GM19328 (cell line): Measurements from ENCODE around the gene IGFN1.
"Not testable (repeated sequence)": the region's sequence is repeated elsewhere in the genome, so short reads cannot be mapped to it uniquely, and the experiment has no call there.

Experiments
- ATAC-seq: cut with Tn5 transposase; IDR thresholded peaks from one replicate; pipeline ENCODE4 v1.9.1; 2021; ENCODE audit warnings: mild to moderate bottlenecking, moderate library complexity; ENCODE audit not compliant: unreplicated experiment

The IGFN1 gene

DNA sequence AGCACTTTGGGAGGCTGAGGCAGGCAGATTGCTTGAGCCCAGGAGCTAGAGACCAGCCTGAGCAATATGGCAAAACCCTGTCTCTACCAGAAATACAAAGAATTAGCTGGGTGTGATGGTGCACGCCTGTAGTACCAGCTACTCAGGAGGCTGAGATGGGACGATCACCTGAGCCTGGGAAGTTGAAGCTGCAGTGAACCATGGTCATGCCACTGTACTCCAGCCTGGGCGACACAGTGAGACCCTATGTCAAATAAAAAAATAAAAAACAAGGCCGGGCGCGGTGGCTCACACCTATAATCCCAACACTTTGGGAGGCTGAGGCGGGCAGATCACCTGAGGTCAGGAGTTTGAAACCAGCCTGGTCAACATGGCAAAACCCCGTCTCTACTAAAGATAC lies 27.6 kb upstream of the IGFN1 start:
- ATAC-seq = not testable (repeated sequence)

DNA sequence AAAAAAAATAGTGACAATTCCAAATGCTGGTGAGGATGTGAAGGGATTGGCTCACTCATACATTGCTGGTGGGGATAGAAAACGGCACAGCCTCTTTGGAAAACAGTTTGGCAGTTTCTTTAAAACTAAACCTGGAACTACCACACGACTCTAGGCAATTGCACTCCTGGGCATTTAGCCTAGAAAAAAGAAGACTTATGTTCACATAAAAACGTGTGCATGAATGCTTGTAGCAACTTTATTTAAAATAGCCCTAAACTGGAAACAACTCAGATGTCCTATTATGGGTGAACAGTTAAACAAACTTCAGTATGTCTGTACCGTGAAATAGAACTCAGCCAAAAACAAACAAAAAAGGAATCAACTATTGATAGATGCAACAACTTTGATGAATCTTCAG lies 26.9 kb upstream of the IGFN1 start:
- no peak for ATAC-seq

DNA sequence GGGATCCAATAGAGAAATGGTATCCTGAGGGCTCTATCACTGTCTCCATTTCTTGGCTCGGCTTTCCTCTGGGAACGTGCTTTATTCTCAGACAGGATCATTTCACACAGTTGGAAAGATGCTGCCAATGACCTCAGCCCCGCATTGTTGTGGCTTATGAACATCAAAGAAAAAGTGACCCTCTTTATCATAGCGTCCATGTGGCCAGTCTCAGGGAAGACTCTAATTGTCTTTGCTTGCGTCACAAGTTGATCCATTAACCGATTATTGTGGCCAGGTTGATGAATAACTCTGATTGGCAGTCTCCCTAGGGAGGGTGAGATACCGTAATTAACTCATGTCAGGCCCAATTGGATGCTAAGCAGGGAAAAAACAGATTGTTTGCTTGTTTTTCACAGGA lies 26.0 kb upstream of the IGFN1 start:
- ATAC-seq = no peak

DNA sequence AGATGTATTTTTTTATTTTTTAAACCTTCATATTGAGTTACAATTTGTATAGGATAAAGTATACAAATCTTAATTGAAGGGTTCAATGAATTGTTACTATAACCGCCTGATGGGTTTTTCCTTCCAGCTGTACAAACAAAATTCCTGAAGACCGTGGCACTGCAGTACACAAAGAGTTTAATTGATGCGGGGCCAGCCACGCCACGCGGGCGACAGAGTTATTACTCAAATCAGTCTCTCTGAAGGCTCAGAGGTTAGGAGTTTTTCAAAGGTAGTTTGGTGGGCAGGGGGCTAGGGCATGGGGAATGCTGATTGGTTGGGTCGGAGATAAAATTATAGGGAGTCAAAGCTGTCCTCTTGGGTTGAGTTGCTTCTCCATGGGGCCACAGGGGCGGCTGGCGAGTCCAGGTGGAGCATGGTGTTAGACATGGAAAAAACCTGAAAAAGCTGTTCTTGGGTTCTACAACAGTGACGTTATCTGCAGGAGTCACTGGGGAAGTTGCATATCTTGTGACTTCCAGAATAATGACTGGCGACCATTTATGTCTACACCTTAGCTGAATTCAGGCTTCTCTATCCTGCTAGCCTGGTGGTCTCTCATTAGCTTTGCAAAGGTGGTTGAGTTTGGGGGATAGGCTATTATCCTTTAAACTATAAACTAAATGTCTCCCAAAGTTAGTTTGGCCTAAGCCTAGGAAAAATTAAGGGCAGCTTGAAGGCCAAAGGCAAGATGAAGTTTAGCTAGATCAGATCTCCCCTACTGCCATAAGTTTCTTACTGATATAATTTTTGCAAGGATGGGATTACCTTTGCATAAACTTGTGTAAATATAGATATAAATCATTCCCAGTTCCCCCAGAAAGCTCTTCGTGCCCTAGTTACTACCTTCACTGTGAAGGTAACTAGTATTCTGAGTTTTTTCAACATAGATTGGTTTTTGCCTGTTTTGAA lies 23.3 kb upstream of the IGFN1 start:
- no peak for ATAC-seq

DNA sequence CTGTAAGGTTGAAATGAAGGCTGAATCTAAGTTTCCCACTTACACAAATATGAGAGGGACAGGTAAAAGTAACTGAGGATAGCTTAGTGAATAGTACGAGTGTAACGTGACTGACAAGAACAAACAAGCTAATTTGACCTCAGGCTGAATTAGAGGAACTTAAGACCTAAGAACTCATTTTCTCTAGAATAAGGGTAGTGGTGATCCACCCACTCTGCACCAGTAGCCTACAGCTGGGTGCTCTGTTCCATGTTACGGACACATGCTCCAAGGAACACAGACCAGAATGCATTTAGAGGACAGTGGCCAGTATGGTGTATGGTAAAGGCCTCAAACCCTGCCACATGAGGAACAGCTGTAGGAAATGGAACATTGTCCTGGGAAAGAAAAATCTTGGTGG lies 21.4 kb upstream of the IGFN1 start:
- ATAC-seq = no peak

DNA sequence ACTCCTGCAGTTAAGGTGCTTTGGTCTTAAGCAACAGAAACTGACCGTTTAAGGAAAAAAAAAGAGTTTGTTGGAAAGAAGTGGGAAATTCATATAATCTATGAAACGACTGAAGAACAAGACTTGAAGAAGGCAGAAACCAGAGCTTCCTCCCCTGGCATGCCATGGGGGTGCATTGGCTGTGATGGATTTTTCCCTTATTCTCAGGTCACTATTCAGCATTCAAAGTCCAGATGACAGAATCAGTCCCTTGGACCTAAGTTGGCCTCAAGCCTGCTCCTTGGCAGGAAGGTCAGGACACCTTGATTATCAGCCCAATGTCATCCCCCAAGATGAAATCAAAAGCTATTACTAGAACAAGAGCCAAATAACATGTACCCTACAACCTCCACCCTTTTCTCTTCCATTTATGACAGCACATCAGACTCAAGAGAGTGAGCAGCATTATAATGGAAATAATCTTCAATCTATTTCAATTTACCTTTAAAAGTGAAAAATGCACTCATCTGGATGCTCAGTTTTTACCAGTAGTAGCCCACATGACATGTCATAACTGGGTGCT lies 20.6 kb upstream of the IGFN1 start:
- no peak for ATAC-seq

DNA sequence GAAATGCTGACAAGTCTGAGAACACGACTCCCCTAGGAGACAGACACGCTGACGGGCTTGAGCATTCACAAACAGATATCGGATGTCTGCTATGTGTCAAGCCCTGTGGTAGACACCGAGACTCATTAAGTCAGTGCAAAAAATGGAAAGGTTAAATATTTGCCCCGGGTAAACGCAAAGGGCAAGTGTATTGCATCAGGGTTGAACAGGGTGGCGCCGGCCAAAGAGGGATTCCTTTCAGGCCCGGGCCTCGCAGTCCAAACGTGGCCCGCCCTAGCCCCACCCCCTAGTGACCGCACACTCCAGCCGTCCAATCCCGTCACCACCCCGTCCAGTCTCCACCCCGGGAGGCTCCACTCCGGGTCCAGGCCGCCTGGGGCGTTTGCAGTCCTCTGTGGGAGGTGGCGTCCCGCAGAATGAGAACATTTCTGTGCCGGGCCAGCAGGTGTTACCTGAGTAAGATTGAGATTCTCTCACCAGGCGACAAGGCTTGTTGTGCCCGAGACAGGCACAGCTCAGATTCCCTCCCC lies 20.0 kb upstream of the IGFN1 start:
- ATAC-seq = peak; percentile 92

DNA sequence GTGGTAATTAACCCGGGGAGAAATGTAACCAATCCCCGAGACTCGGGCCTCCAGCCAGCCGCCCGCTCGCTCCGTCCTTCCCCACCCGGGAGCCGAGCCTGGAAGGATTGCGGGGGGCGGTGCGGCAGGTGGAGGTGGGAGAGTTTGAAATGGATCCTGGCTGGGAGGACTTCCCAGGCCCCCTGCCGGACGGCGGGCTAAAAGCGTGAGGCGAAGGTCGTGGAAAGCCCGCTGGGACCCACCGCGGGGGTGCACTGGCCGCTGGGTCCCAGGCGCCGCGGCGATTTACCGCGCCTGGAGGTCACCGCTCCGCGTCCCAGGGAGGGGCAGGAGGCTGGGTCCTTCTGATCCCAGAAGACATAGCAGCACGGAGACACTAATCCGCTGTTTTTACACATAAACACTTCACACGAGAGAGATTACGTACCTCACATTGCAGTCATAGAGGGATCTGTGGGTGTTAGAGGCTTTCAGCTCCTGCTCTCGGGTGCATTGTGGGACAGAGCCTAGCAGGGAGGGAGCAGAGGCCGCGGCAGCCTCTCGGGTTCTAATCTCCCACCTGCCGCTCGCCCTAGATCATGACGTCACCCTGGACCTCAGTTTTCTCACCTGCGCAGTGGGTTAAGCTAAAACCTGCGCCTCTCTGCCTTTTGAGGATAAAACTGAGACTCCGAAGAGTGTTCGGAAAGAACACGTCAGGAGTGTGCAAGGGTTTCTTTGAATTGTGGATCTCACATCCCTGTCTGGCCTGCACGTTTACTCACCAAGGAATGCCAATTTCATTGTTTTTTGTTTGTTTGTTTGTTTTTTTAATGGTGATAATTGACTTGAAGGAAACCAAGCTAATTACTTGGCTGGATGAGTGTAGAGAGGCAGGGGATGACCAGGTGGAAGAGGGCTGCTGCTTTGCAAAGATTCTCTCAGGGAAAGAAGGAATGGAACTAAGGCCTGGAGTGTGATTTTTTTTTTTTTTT lies 19.3 kb upstream of the IGFN1 start:
- peak; percentile 52 for ATAC-seq

DNA sequence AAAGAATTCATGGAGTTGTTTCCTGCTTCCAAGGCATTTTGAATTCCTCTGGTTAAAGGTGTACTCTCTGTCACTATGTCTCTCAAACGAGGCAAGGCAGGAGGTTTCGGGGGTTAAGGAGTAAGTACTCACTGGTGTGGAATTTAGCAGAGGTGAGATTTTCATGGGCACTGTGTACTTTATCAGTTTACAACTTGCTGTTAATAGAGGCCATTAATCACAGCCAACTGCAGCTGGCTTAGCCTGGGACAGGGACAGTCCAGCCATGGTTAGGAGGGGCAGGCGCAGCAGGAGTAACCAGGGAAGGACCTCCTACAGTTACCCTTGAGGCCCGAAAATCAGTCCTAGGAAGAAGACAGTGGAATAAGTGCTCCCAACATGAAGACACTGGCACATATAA lies 18.3 kb upstream of the IGFN1 start:
- no peak for ATAC-seq

DNA sequence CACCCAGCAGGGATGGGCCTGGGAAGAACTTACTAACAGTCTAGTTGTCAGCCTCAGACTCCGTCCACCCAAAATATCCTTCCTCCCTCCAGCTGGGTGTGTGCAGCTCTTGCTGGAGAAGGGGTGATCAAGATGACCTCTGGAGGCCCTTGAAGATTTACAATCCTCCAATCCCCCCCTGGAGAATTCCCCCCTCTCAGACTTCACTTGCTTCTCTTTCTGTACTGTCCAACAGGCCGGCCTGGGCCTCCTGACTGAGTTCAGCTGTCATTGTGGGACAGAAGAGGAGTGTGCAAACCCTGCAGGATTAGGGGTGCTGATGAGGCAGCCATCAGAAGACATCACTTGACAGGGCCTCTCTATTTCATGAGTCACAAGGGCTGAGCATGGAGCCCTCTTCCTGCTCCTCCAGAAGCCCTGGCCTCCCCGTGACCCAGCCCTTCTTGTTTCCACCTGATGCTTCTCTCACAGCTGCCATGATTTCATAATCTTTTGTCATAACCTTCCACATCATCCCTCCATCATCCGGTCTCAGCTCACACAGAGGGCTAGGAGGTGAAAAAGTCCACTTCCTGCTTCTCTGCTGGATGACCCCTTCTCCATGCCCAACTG lies 17.5 kb upstream of the IGFN1 start:
- no peak for ATAC-seq

DNA sequence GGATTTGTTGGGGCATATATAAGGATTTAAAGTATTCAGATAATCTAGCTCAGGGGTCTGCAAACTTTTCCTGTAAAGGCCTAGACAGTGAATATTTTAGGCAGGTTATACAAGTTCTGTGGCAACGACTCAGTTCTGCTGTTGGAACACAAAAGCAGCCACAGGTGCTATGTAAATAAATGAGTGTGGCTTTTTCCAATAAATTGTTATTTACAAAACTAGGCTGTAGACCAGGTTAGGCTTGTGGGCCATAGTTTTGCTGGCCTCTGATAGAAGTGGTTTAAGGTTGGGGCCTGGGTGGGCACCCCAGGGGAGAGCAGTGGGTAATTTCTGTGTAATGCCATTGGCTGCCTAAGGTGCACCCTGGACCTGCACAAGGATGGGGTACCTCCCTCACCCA lies 16.9 kb upstream of the IGFN1 start:
- ATAC-seq = no peak

DNA sequence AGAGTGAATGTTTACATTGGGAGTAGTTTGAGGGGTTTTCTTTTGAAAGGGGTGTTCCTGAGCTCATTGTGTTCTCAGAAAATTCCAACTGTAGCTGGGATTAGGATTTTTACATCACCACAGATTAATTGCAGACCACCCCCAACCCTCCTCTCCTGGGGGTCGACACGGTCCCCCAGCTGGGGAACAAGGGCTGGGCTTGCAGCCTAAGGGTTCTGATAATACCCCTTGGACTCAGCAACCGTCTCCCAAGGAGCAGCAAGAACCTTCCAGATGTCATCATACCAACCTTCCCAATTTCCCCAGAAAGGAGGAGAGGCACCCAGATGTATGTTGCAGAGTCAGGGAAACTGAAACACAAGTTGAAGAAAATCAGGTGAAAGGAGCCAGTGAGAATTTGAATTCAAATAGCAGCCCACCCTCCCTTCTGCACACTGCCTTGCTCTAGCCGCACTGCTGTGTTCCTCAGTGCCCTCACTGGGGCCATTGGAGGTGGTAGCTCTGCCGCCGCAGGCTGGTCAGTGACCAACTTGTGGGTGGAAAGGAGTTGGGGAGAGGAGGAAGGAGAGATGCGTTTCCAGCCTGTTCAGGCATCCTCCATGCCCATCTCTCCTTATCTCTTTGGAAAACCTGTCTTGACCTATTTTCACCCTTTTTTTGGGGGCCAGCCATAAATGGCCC lies 14.7 kb upstream of the IGFN1 start:
- no peak for ATAC-seq

DNA sequence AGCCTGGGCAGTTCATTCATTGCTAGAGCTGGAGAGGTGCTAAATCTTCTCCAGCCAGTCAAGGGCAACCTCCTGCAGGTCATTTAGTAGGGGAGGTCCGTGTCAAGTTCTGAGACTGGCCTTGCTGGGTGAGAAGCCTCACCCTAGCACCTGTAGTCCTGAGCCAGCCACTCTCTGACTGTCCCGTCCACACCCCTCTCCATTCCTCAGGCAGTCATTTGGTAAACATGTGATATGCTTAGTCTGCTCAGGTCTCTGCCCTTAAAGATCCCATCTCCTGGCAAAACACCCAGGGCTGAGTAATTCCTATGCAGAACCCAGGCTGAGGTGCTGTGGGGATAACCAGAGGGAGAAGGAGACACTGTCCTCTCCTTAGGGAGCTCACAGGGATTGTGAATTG lies 13.7 kb upstream of the IGFN1 start:
- ATAC-seq = no peak

DNA sequence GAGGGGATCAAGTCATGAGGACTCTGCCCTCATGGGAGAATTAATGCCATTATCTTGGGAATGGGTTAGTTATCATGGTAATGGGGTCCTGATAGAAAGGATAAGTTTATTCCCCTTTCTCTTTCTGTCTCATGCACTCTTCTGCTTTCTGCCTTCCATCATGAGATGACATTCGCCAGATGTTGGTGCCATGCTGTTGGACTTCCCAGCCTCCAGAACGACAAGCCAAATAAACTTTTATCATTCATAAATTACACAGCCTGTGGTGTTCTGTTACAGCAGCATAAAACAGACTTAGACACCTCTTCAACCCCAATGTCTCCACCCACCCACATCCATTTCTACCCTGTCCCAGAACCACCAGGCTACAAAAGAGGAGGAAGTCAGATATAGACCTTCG lies 11.9 kb upstream of the IGFN1 start:
- no peak for ATAC-seq

DNA sequence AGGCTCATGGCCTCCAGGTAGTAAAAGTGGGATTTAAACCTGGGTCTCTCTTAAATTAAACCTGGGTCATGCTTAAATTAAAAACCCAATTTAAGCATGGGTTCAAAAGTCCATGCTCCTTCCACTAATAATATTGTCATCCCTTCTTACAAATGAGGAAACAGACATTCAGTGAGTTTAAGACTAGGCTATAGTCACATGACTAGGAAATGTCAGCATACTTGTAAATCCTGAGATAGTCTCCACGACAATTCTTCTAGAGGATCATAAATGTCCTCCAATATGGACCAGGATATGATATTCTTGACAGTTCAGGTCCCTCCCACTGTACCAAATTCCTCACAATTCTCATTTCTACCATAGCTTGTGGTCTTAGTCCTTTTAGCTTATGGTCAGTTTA lies 10.5 kb upstream of the IGFN1 start:
- ATAC-seq = no peak

DNA sequence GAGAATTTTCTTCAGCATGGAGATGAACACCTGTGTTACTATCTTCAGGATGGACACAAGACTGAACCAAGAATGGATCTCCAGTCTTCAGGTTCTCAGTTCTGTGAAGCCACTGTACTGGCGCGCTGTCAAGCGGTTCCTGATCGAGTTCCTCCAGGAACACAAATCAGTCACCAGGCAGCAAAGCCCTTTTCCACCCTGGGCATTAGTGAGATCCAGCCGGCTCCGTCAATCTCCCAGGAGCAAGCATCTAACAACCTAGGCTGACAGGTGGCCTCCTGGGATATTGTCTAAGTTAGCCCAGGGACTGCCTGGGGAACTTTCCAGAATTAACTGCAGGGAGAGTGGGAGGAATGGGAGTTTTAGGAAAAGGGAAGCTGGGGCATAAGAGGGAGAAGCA lies 9.7 kb upstream of the IGFN1 start:
- no peak for ATAC-seq

DNA sequence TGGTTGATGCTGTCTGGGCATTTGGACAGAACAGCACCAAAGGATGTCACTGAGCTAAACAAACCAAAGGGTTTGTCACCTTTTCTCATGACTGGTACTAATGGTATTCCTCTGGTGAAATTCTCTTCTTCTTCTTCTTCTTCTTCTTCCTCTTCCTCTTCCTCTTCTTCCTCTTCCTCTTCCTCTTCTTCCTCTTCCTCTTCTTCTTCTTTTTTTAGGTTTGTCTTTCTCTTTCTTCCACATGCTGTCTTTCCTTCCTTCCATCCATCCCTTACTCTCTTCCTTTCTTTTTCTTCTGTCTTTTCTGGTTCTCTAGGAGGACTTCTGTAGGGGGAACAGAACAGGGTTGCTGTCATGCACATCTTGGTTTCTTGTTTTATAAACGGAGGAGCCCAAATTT lies 9.3 kb upstream of the IGFN1 start:
- no peak for ATAC-seq

DNA sequence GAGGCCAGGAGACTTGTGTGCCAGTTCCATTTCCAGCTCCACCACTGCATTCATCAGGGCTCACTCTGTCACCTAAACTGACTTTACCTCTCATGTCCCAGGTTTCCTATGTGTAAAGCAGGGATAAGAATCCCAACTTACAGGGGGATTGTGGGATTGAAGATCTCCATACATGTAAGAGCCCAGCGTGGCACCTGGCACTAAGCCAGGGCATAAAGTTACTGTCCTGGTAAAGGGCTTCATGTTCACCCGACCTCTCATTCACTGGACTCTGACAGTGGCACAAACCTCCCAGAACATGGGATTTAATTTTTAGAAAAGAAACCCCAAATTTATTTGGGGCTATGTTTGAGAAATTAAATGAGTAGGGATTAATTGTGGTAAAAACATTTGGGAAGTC lies 8.9 kb upstream of the IGFN1 start:
- no peak for ATAC-seq

DNA sequence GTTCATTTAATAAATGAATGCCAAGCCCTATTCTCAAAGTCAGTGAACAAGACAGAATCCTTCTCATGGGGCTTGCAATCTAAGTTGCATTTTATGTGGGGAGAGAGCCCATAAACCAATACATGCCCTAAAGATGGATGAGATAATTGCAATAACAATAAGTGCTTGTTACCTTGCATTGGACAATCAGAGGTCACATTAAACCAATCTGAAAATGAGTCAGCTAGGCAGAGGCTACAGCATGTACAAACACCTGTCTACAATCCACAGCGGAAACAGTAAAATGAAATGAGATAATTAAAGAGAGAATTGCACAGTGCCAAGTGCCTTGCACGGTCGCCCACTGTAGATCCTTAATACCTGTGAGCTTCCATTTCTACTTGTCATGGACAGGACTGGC lies 7.4 kb upstream of the IGFN1 start:
- no peak for ATAC-seq

DNA sequence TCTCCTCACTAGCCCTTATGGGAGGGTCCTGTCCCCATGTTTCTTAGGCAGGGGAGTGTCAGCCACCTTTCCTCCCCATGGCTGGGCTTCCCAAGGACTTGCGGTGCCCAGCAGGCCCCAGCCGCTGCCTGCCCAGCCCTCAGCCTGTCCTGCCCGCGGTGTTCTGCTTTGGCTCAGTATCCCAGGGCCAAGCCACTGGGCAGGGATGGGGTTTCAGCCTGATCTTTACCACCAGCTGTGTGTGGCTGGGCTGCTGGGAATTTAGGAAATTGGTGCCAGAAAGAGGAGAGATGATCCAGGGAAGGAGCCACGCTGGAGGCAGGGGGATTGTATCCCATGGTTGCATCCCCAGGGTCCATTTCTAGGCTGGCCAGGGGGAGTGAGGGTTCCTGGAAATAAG lies 6.9 kb upstream of the IGFN1 start:
- no peak for ATAC-seq
